Activated T-cell treated with anti-CD3 and anti-CD28 coated beads for 4 hours (primary cell): Measurements from ENCODE around the gene PDX1.
"Not testable (repeated sequence)": the region's sequence is repeated elsewhere in the genome, so short reads cannot be mapped to it uniquely, and the experiment has no call there.

ENCODE experiments used
- DNase-seq: peaks from one replicate; pipeline ENCODE4 v3.0.0-alpha.2; 2020

PDX1 gene

GRCh38 chr13:27959976-27960361 lies 40.2 kb downstream of the PDX1 start:
- no peak for DNase-seq

- no peak for DNase-seq
Measured at GRCh38 chr13:27960362-27961226, 40.8 kb downstream of the PDX1 start.

- DNase-seq: no peak
Measured at GRCh38 chr13:27961227-27962085, 41.7 kb downstream of the PDX1 start.

GRCh38 chr13:27962128-27962841 lies 42.5 kb downstream of the PDX1 start:
- no peak for DNase-seq

GRCh38 chr13:27962982-27963381 lies 43.2 kb downstream of the PDX1 start:
- DNase-seq: no peak

GRCh38 chr13:27963491-27963890 lies 43.7 kb downstream of the PDX1 start:
- no peak for DNase-seq

DNA sequence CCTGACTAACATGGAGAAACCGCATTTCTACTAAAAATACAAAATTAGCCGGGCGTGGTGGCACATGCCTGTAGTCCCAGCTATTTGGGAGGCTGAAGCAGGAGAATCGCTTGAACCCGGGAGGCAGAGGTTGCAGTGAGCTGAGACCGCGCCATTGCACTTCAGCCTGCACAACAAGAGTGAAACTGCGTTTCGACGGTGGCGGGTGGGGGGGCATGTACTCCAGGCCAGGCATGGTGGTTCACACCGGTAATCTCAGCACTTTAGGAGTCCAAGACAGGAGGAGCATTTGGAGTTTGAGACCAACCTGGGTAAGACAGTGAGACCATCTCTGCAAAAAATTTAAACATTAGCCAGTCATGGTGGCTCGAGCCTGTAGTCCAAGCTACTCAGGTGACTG lies 44.4 kb downstream of the PDX1 start:
- DNase-seq: not testable (repeated sequence)

GRCh38 chr13:27964741-27965323 lies 45.0 kb downstream of the PDX1 start:
- no peak for DNase-seq

- no peak for DNase-seq
Measured at GRCh38 chr13:27965343-27965739, 45.5 kb downstream of the PDX1 start.

- no peak for DNase-seq
Measured at GRCh38 chr13:27965740-27966640, 46.2 kb downstream of the PDX1 start.

GRCh38 chr13:27966641-27967202 lies 46.9 kb downstream of the PDX1 start:
- no peak for DNase-seq

DNA sequence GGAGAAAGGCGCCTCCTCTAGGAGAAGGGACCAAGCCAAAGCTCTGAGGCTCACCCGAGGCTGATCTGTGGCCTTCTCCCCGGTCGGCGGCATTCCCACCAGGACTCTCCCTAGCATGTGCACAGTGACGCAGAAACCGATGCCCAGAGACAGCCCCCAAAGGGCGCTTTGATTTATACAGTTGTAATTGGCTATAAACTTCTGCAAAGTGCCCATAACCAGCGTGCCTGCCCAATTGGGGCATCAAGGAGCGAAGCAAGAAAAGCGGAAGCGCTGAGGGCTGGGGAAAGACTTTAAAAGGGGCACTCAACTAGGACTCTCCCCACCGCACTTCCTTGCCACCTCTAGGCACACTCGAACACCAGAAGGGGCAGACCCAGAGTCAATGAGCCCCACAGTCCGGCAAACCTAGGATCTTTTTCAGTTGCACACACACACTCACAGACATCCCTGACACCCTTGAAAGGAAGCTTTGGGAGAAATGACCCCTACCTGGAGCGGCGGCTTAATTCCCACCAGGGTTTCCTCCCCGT lies 47.5 kb downstream of the PDX1 start:
- DNase-seq: no peak

DNA sequence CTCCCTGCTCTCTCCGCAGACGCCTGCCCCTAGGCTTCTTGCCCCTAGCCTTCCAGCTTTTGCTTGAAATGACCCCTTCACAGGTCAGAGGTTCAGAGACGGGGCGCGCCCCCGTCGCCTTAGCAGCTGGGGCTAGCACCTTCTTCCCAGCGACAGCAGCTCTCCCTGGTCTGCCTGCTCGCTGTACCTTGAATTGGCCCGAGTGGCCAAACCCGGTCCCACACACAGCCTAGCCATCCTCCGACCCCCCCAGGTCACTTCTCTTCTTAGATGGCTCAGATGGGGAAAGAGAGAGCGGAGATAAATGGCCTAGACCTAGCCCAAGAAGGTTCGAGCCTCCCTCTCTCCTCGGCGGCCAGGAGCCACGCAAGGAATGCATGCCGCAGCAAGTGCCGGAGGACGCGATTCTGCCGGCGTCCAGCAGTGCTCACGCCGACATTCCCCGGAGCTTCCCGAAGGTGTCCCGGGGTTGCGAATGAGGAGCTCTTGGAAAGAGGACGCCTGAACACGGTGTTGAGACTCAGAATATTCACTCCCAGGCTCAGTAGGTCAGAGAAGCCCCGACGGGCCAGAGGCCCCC lies 48.0 kb downstream of the PDX1 start:
- DNase-seq: no peak

- no peak for DNase-seq
Measured at GRCh38 chr13:27968316-27969081, 48.7 kb downstream of the PDX1 start.

GRCh38 chr13:27969082-27969865 lies 49.5 kb downstream of the PDX1 start, which contains the start of gene CDX2:
TSS of gene CDX2 (minus strand) at chr13:27969315. CDS start at chr13:27969006, 309 bp downstream.
- DNase-seq: no peak

DNA sequence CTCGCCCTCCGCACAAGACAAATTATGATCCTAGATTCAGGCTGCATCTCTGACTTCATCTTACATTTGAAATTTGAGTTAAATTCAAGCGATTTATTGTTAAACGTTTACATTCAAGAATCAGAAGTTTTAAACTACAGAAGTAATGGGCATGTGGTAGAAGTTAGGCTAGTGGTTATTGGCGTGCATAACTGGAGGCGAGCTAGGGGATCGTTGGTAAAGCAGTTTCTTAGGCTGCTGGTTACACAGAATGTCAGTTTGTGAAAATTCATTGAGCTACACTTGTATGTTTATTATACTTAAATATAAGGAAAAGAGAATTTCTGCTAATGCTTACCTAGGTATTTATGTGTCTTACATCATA lies 50.0 kb downstream of the PDX1 start:
- no peak for DNase-seq

DNA sequence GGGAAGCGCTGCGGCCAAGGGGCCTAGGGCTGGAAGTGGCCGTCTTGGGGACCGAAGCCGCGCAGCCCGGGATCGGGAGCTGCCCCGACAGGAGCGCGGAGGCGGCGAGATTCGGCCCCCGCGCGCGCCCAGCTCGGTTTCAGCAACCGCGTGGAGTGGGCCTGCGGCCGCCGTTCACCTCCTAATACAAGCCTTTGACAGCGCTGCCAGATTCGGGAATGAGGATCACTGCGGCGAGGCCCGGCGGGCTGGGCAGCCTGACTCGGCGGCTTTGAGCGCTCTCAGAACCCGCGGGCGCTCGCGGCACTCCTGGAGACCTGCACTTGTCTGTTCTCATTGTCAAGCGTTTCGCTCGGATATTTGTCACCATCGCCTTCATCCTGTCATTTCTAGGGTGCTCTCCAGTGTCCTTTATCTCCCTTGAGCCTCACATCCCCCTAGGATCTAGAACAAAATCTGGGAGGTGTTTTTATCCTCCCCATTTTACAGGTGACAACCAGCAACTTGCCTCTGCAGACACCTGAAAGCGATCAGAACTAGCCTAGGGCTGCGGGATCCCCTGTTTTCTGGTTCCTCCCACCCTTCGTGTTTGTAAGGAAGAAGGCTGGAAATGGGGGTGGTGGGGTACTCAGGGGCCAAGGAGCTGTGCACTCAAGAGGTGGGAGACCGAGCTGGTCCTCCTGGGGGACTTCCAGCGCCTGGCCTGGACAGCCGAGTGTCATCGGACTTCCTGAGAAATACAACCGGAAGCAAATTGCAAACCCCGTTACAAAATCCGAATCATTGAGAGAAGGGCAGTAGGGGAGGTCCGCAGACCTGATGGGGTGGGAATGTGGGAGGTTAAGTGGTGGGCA lies 50.8 kb downstream of the PDX1 start:
- DNase-seq: no peak

DNA sequence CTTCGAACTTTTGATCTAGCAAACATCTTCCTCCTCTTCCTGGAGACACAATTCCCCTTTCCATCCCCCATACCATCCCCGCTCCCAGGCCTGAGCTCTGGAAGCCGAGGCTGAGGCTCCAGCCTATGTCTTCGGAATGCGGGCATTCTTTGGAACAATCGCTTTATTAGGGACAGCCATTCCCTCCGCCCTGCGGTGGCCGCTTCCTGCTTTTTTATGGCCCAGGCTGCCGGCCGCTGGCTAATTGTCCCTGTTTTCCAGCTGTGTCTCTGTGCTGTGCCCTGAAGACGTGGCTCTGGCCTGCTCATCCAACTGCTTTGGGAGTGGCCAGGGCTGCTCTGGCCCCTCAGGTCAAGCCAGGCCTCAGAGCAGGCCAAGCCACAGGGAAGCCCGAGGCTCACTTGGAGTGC lies 51.4 kb downstream of the PDX1 start:
- no peak for DNase-seq
